ENCODE measurements around the gene GRAMD2B. TPM values are rescaled to one million over a fixed set of nuclear protein-coding genes. Genes with fewer than 3 reads are reported as not detected.

The GRAMD2B gene
- total and polyA plus RNA-seq, 2 of the 8 experiments (the other 6 are each of a cell fraction or from before 2014, with no cell fraction given): 6.4 to 9.4 TPM

GRCh38 chr5:126443374-126443851 is 20.2 kb downstream of the GRAMD2B start:
- no peak overlapping the region for H3K27ac ChIP-seq (ENCODE audit: low read depth, low read length)
- H3K4me2 ChIP-seq (ENCODE audit: insufficient read depth in 1 of 2, low read depth in 2 of 2, low read length in 2 of 2): no peak overlapping the region
- H2BK5ac ChIP-seq (ENCODE audit: low read depth, low read length): no peak overlapping the region
- no peaks in the 10 kb centered on the region for H3K9me3 ChIP-seq (ENCODE audit: insufficient read depth in 2 of 2, low read depth in 1 of 2, low read length in 1 of 2)
- ChIA-PET CTCF (ENCODE audit: partially characterized antibody) (interaction anchor here (0.6 to 1.7 kb wide), 2 partner anchors 56 to 99 kb away, joined by 3 to 5 read pairs; no protein-coding TSS in a partner anchor), POLR2A (ENCODE audit: partially characterized antibody) (interaction anchor here (1.2 kb wide), 1 partner anchor 12 kb away, joined by 4 read pairs; no protein-coding TSS in a partner anchor)
- DNase-seq (ENCODE audit: low read depth in 1 of 2, low spot score in 2 of 2) (no peak), FAIRE-seq (no peak)
- no peak overlapping the region for H3K9ac ChIP-seq (replicated peaks in 1 of 4; ENCODE audit: extremely low read depth in 1 of 4, low read depth in 3 of 4, low read length in 3 of 4)
- no peak overlapping the region; the same call in 1 of the 2 replicates for H4K8ac ChIP-seq (ENCODE audit: extremely low read depth, insufficient read depth, low read length)
- no peak overlapping the region for H3K23ac ChIP-seq (ENCODE audit: insufficient read length)
- peaks cover 3% of the 10 kb centered on the region; the same call in 1 of the 2 replicates for H3K79me1 ChIP-seq (ENCODE audit: low read depth, low read length)
- no peak overlapping the region for H2AFZ ChIP-seq (ENCODE audit: low read length)
- 89% methylated on average over 2 of the region's 2 CpGs; no CpG with 5 or more reads in 1 of the 2 experiments for WGBS, 2 experiments (ENCODE audit: extremely low coverage in 1 of 2, insufficient coverage in 1 of 2, insufficient read length in 1 of 2, insufficient replicate concordance in 2 of 2, low coverage in 1 of 2, low lambda C conversion rate in 2 of 2, missing lambda C conversion rate in 1 of 2)
- H2BK12ac ChIP-seq (ENCODE audit: low read depth, low read length): no peak overlapping the region
- H3K27me3 ChIP-seq (replicated peaks in 1 of 4; ENCODE audit: control insufficient read depth in 3 of 4, extremely low read depth in 1 of 4, insufficient read depth in 3 of 4, low read length in 3 of 4): no peaks in the 10 kb centered on the region
- H3K36me3 ChIP-seq (ENCODE audit: control insufficient read depth in 2 of 4, insufficient read depth in 4 of 4, low read length in 3 of 4): no peaks in the 10 kb centered on the region; a peak in 1 of 8 replicates
- H3K4me1 ChIP-seq (replicated peaks in 1 of 4; ENCODE audit: control insufficient read depth in 3 of 4, insufficient read depth in 4 of 4, low read length in 3 of 4): no peaks in the 10 kb centered on the region
- no peak overlapping the region for H3K56ac ChIP-seq (replicated peaks; ENCODE audit: insufficient read length, low read depth, low read length)
- H2AK5ac ChIP-seq (ENCODE audit: low read depth, low read length): no peak overlapping the region
- H4K20me1 ChIP-seq (replicated peaks in 1 of 2; ENCODE audit: control insufficient read depth in 1 of 2, insufficient read depth in 2 of 2, low read length in 2 of 2): no peaks in the 10 kb centered on the region
- H3K18ac ChIP-seq (ENCODE audit: extremely low read depth, low read length): no peak overlapping the region
- no peak overlapping the region for H2BK20ac ChIP-seq (ENCODE audit: low read length)
- no peak overlapping the region for H2BK15ac ChIP-seq (ENCODE audit: low read length)
- no peak overlapping the region for H3K4ac ChIP-seq (replicated peaks; ENCODE audit: insufficient read length, low read depth, low read length)
- no peak overlapping the region for H4K5ac ChIP-seq (ENCODE audit: insufficient read length, low read depth, low read length)
- H4K91ac ChIP-seq (replicated peaks; ENCODE audit: insufficient read length, low read length): no peak overlapping the region
- no peaks in the 10 kb centered on the region for H3K23me2 ChIP-seq (ENCODE audit: low read depth, low read length)
- no peak overlapping the region for H3K14ac ChIP-seq (ENCODE audit: insufficient read length)
- H2BK120ac ChIP-seq (replicated peaks; ENCODE audit: low read depth, low read length): no peak overlapping the region
- H3K4me3 ChIP-seq (ENCODE audit: extremely low read depth in 1 of 4, insufficient read depth in 2 of 4, low read depth in 3 of 4, low read length in 4 of 4): no peak overlapping the region
- H3K79me2 ChIP-seq (ENCODE audit: control insufficient read depth in 1 of 2, insufficient read depth in 2 of 2, low read length in 2 of 2): no peaks in the 10 kb centered on the region
- TF ChIP-seq MAX (IDR thresholded peaks at IDR 0.05): no peak
- no peak for TF ChIP-seq ZNF274 (IDR thresholded peaks at IDR 0.05; ENCODE audit: borderline replicate concordance, extremely low read depth, low read length)
- no peak for TF ChIP-seq POLR2A (IDR thresholded peaks at IDR 0.05; ENCODE audit: control extremely low read depth in 1 of 2, low read depth in 2 of 2, low read length in 2 of 2)
- no peak for TF ChIP-seq TBP (IDR thresholded peaks at IDR 0.05; ENCODE audit: low read depth, low read length)
- no peak for TF ChIP-seq GTF2F1 (IDR thresholded peaks at IDR 0.05; ENCODE audit: borderline replicate concordance, low read depth, low read length)
- TF ChIP-seq CTBP2 (IDR thresholded peaks at IDR 0.05; ENCODE audit: borderline replicate concordance, insufficient read depth, insufficient read length, low read length): no peak
- no peak for TF ChIP-seq SP2 (IDR thresholded peaks at IDR 0.05; ENCODE audit: low read length)

Measured in H1 (cell line).